Measurements from ENCODE around the gene TMEM147. TPM values are rescaled to one million over a fixed set of nuclear protein-coding genes. Genes with fewer than 3 reads are reported as not detected.

Gene TMEM147
- total and polyA plus RNA-seq, 10 of the 15 experiments (the other 5 are each of a cell fraction or from before 2014, with no cell fraction given), result 53.4 to 145 (median 79.3) TPM

DNA sequence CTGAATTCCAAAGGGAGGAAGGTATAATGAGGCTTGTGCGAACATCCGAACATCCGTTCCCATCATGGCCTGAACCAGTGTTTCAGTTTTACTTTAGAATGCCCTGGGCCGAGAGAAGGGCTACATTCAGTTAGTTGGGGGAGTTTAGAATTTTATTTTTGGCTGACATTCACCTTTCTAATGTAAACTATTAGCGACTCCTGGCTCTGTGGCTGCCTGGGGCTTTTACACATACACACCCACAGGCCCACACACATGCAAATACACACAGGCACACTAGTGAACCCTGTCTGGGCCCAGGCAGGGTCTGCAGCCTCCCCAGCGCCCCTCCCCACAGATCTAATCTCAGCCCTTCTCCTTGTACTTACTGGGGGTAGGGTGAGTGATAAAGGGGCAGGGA lies 6.1 kb upstream of the TMEM147 start:
- Histone ChIP-seq H3K27me3 (replicated peaks in 1 of 2; ENCODE audit: control insufficient read depth in 2 of 2, insufficient read depth in 2 of 2, low read length in 1 of 2) (no peaks in the 10 kb centered on the region), H3K9ac (ENCODE audit: control insufficient read depth, insufficient read depth, low read length) (no peak overlapping the region), H2AFZ (ENCODE audit: control insufficient read depth, low read depth, low read length) (no peak overlapping the region), H3K4me3 (no peak overlapping the region), H3K4me2 (ENCODE audit: control insufficient read depth, insufficient read depth) (no peak overlapping the region; the same call in 1 of the 2 replicates), H3K27ac (ENCODE audit: control insufficient read depth, insufficient read depth) (no peak overlapping the region; the same call in 1 of the 2 replicates), H3K4me1 (ENCODE audit: control insufficient read depth, insufficient read depth, low read length) (peaks cover 17% of the 10 kb centered on the region), H3K9me3 (replicated peaks; ENCODE audit: control insufficient read depth, insufficient read depth, low read length) (no peaks in the 10 kb centered on the region), H4K20me1 (ENCODE audit: control insufficient read depth, insufficient read depth) (no peaks in the 10 kb centered on the region), H3K36me3 (ENCODE audit: control insufficient read depth in 2 of 2, insufficient read depth in 2 of 2, low read length in 1 of 2) (peaks cover 0 to 2% of the 10 kb centered on the region in 2 experiments; a peak in 2 of 4 replicates), H3K79me2 (ENCODE audit: control insufficient read depth, insufficient read depth, low read length) (peaks cover 2% of the 10 kb centered on the region)
- RAD21 ChIA-PET (ENCODE audit: unreplicated experiment), result no interaction called here
- in situ Hi-C loops (cut with MboI) (no loop called here), intact Hi-C loops (cut with micrococcal nuclease; ENCODE audit: unreplicated experiment) (no loop called here)
- DNase-seq (ENCODE audit: low read depth, low spot score) (no peak), FAIRE-seq (no peak), ATAC-seq (peak; percentile 62)
- BruUV-seq (replicated peaks), result no TSS peak
- POLR2A ChIA-PET, result interaction anchor here (1.7 kb wide), 1 partner anchor 29 kb away, joined by 6 read pairs; no protein-coding TSS in a partner anchor
- CTCF ChIA-PET, result interaction anchor here (1.0 to 1.2 kb wide), 4 partner anchors 10 to 186 kb away, joined by 3 to 4 read pairs (median 3); no protein-coding TSS in a partner anchor
- 23% methylated on average over 6 of the region's 6 CpGs for WGBS (ENCODE audit: insufficient coverage, insufficient replicate concordance, low lambda C conversion rate, missing lambda C conversion rate)
- SMC1A ChIA-PET (ENCODE audit: uncharacterized antibody, unreplicated experiment), result interaction anchor here (1.4 kb wide), 1 partner anchor 29 kb away, joined by 9 read pairs; no protein-coding TSS in a partner anchor
- TF ChIP-seq FOXK2 (IDR thresholded peaks at IDR 0.05) (no peak), MTA2 (IDR thresholded peaks at IDR 0.05; ENCODE audit: low read depth) (peak; percentile 41; the same call in 1 of the 2 replicates), NR2C2 (IDR thresholded peaks at IDR 0.05; ENCODE audit: borderline replicate concordance, control insufficient read depth, insufficient read length, low read depth) (no peak), NR2F1 (conservative IDR thresholded peaks at IDR 0.05) (peak; percentile 66), GATAD2B (conservative IDR thresholded peaks at IDR 0.05; ENCODE audit: low read depth) (no peak), KLF5 (IDR thresholded peaks at IDR 0.05; ENCODE audit: partially characterized antibody) (no peak), E2F8 (IDR thresholded peaks at IDR 0.05; ENCODE audit: low read depth, partially characterized antibody) (no peak), PRDM15 (CRISPR knock-in tag; IDR thresholded peaks at IDR 0.05) (no peak), STAT3 (IDR thresholded peaks at IDR 0.05; ENCODE audit: low read depth, low read length) (no peak), BCL11A (IDR thresholded peaks at IDR 0.05; ENCODE audit: low read depth, low read length) (no peak), USF1 (IDR thresholded peaks at IDR 0.05; ENCODE audit: borderline replicate concordance, extremely low read length, insufficient read depth, low read depth, low read length) (no peak), POU2F2 (IDR thresholded peaks at IDR 0.05; ENCODE audit: borderline replicate concordance, low read depth, low read length) (peak; percentile 24; the same call in 1 of the 3 replicates), CREB1 (IDR thresholded peaks at IDR 0.05; ENCODE audit: low read depth) (no peak), EED (IDR thresholded peaks at IDR 0.05; ENCODE audit: low read depth) (no peak), ASH2L (IDR thresholded peaks at IDR 0.05; ENCODE audit: borderline replicate concordance, low read depth) (no peak)
- TF ChIP-seq, protein P1, sequence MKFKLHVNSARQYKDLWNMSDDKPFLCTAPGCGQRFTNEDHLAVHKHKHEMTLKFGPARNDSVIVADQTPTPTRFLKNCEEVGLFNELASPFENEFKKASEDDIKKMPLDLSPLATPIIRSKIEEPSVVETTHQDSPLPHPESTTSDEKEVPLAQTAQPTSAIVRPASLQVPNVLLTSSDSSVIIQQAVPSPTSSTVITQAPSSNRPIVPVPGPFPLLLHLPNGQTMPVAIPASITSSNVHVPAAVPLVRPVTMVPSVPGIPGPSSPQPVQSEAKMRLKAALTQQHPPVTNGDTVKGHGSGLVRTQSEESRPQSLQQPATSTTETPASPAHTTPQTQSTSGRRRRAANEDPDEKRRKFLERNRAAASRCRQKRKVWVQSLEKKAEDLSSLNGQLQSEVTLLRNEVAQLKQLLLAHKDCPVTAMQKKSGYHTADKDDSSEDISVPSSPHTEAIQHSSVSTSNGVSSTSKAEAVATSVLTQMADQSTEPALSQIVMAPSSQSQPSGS (IDR thresholded peaks at IDR 0.05; ENCODE audit: low read length), result no peak

Data from GM12878 (cell line).